Measurements from ENCODE around the gene BRF1. TPM values are rescaled to one million over a fixed set of nuclear protein-coding genes. Genes with fewer than 3 reads are reported as not detected.

Gene BRF1
- total RNA-seq, 2 donors from 2014 or later: 16.2 to 17.2 TPM

DNA sequence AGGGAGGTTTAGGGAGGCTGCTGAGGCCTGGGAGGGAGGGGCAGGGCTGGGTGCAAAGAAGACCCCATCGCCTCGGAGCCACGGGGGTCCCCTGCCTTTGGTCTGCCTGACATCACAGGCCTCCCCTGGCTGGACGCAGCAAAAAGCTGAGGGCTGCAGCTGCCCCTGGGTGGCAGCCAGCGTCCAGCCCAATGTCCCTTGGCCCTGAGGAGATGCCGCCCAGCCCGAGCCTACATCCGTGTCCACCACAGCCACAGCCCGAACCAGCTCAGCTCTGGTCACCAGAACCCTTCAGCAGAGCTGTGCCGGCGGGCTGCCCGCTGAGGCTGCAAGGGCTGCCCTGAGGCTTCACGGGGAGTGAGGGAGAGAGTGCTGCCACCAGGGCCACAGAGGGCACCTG, 121.6 kb downstream of the BRF1 start:
- Histone ChIP-seq H3K36me3 (no peaks in the 10 kb centered on the region), H3K27ac (no peak overlapping the region), H3K4me1 (peaks cover 0 to 22% of the 10 kb centered on the region in 2 donors), H3K27me3 (no peaks in the 10 kb centered on the region), H3K4me3 (no peak overlapping the region), H3K9me3 (no peaks in the 10 kb centered on the region)
- TF ChIP-seq CTCF (IDR thresholded peaks at IDR 0.05): no peak
- no peak for DNase-seq (ENCODE audit: low spot score)

- peaks cover 0 to 22% of the 10 kb centered on the region in 2 donors for H3K4me1 ChIP-seq
- no peak for DNase-seq (ENCODE audit: low spot score)
- TF ChIP-seq CTCF (IDR thresholded peaks at IDR 0.05): no peak
- H3K36me3 ChIP-seq: no peaks in the 10 kb centered on the region
- H3K4me3 ChIP-seq: no peak overlapping the region
- no peak overlapping the region for H3K27ac ChIP-seq
- H3K9me3 ChIP-seq: no peaks in the 10 kb centered on the region
- H3K27me3 ChIP-seq: no peaks in the 10 kb centered on the region
Measured at GRCh38 chr14:105178868-105179140, 122.0 kb downstream of the BRF1 start.

GRCh38 chr14:105178069-105178867, 122.5 kb downstream of the BRF1 start:
- no peak for TF ChIP-seq CTCF (IDR thresholded peaks at IDR 0.05)
- Histone ChIP-seq H3K4me3 (no peak overlapping the region), H3K9me3 (no peaks in the 10 kb centered on the region), H3K36me3 (no peaks in the 10 kb centered on the region), H3K27ac (no peak overlapping the region), H3K4me1 (peaks cover 0 to 22% of the 10 kb centered on the region in 2 donors), H3K27me3 (no peaks in the 10 kb centered on the region)
- no peak for DNase-seq (ENCODE audit: low spot score)

GRCh38 chr14:105177082-105177481, 123.7 kb downstream of the BRF1 start:
- DNase-seq (ENCODE audit: low spot score): no peak
- Histone ChIP-seq H3K27me3 (no peaks in the 10 kb centered on the region), H3K4me1 (peaks cover 0 to 18% of the 10 kb centered on the region in 2 donors), H3K27ac (no peak overlapping the region), H3K9me3 (no peaks in the 10 kb centered on the region), H3K4me3 (no peak overlapping the region), H3K36me3 (no peaks in the 10 kb centered on the region)
- no peak for TF ChIP-seq CTCF (IDR thresholded peaks at IDR 0.05)

GRCh38 chr14:105176513-105176912, 124.3 kb downstream of the BRF1 start:
- peaks cover 0 to 14% of the 10 kb centered on the region in 2 donors for H3K4me1 ChIP-seq
- H3K4me3 ChIP-seq: no peak overlapping the region
- DNase-seq (ENCODE audit: low spot score): no peak
- no peak overlapping the region for H3K27ac ChIP-seq
- no peaks in the 10 kb centered on the region for H3K9me3 ChIP-seq
- H3K27me3 ChIP-seq: no peaks in the 10 kb centered on the region
- no peak for TF ChIP-seq CTCF (IDR thresholded peaks at IDR 0.05)
- no peaks in the 10 kb centered on the region for H3K36me3 ChIP-seq

All from right atrium auricular region (tissue), 2 donors.